Upper lobe of right lung (tissue), 1 donor: ENCODE measurements around the gene CLASP1. TPM values are rescaled to one million over a fixed set of nuclear protein-coding genes. Genes with fewer than 3 reads are reported as not detected.
"Not testable (repeated sequence)": the region's sequence is repeated elsewhere in the genome, so short reads cannot be mapped to it uniquely, and the experiment has no call there.

Experiments used
- ATAC-seq: fragments of 200-7000 bp; cut with Tn5 transposase; one replicate; pipeline ENCODE4 v1.9.1; 2020; ENCODE audit warnings: mild to moderate bottlenecking, moderate library complexity
- DNase-seq: peaks from one replicate; pipeline ENCODE4 v3.0.0-alpha.2; 2020
- H3K27ac ChIP-seq: fragments of 200-600 bp; one replicate; pipeline ENCODE4 v1.8.0; 2022
- H3K27me3 ChIP-seq: fragments of 200-600 bp; one replicate; pipeline ENCODE4 v1.8.0; 2022; ENCODE audit warnings: mild to moderate bottlenecking
- H3K36me3 ChIP-seq: fragments of 200-600 bp; one replicate; pipeline ENCODE4 v1.8.0; 2022
- H3K4me1 ChIP-seq: fragments of 200-600 bp; one replicate; pipeline ENCODE4 v1.8.0; 2022
- H3K4me3 ChIP-seq: fragments of 200-600 bp; one replicate; pipeline ENCODE4 v1.8.0; 2022; ENCODE audit warnings: mild to moderate bottlenecking
- H3K9me3 ChIP-seq: fragments of 200-600 bp; one replicate; pipeline ENCODE4 v1.8.0; 2022
- CTCF ChIP-seq: fragments of 200-600 bp; IDR thresholded peaks from one replicate; pipeline ENCODE4 v1.8.0; 2022; ENCODE audit warnings: antibody characterized with exemption
- intact Hi-C: fragments of 100-400 bp; cut with DNase I; formaldehyde crosslinking; loops from one replicate; pipeline ENCODE4 v1.11.0; 2022
- total RNA-seq: library from RNA; stranded (reverse); fragmentation: NEBNext Ultra II Directional; extraction: Animal tissue kit (Norgen Biotek cat#: 25700); gene quantifications from one replicate; pipeline ENCODE4 v1.2.1, GENCODE V29; 2021
- donor health status: DM: no; HTN: yes; CAD: no; lungs with severe emphysema.

Gene CLASP1
- total RNA-seq, 1 donor from 2014 or later = 44.5 TPM

- peaks cover 68% of the 10 kb centered on the region for H3K36me3 ChIP-seq
- no peaks in the 10 kb centered on the region for H3K4me1 ChIP-seq
- intact Hi-C loops = no loop called here
- H3K4me3 ChIP-seq = no peak overlapping the region
- TF ChIP-seq CTCF = no peak
- H3K27ac ChIP-seq = no peak overlapping the region
- no peak for ATAC-seq
- H3K9me3 ChIP-seq = no peaks in the 10 kb centered on the region
- no peak for DNase-seq
- no peaks in the 10 kb centered on the region for H3K27me3 ChIP-seq
These were observed 194.6 kb downstream of the CLASP1 start for GRCh38 chr2:121454549-121455090.

DNA sequence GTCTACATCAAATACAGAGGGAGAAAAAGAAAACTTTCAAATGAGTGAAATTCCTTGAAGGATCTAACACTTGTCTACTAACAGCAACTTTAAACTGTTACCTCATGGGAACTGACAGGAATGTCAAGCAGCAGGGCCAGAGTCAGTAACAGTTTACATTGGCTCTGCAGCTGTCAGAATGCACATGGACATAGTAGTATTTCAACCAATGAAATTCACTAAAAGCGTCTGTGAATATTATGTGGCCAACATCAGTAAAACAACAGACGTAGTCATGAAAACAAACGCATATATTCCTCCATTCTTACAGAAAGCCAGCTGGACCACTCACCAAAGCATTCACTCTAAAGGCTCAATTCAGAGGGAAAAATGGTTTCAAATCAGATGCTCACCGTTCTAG is 197.9 kb downstream of the CLASP1 start:
- Histone ChIP-seq H3K27ac (no peak overlapping the region), H3K4me1 (no peaks in the 10 kb centered on the region), H3K4me3 (no peak overlapping the region), H3K36me3 (peaks cover 89% of the 10 kb centered on the region), H3K27me3 (no peaks in the 10 kb centered on the region), H3K9me3 (no peaks in the 10 kb centered on the region)
- TF ChIP-seq CTCF = no peak
- intact Hi-C loops = no loop called here
- DNase-seq = no peak
- no peak for ATAC-seq

GRCh38 chr2:121450301-121450700 is 199.0 kb downstream of the CLASP1 start:
- Histone ChIP-seq H3K9me3 (no peaks in the 10 kb centered on the region), H3K27ac (no peak overlapping the region), H3K4me3 (no peak overlapping the region), H3K4me1 (no peaks in the 10 kb centered on the region), H3K36me3 (peaks cover 94% of the 10 kb centered on the region), H3K27me3 (no peaks in the 10 kb centered on the region)
- no peak for DNase-seq
- no peak for ATAC-seq
- TF ChIP-seq CTCF = no peak
- intact Hi-C loops = no loop called here

DNA sequence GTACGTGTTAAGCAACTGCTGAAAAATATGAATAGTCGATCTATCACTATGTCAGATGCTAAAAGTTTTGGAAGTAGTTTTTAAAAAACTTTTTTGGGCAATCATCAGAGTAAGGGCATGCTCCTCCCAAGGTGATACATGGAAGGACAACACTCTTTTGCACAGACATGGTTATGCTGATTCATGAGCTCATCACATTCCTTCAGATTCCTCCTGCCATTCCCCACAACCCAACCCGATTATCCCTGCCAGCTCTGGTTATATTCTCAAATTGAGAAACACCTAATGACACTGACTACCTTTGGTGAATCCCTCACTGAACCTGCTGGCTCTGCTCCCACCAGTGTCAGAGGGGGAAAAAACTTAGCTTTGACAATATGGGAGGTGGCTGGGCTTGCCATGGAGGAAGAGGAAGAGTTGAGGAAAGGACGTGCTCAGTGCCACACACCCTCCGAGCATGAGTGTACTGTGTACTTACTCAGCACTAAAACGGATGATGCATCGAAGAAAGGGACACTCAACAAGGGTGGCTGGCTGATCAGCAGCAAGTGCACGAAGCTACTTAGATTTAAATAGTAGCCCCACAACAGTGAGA is 202.5 kb downstream of the CLASP1 start:
- H3K27me3 ChIP-seq = no peaks in the 10 kb centered on the region
- no peak overlapping the region for H3K27ac ChIP-seq
- no peak for ATAC-seq
- peaks cover 99% of the 10 kb centered on the region for H3K36me3 ChIP-seq
- intact Hi-C loops = no loop called here
- no peaks in the 10 kb centered on the region for H3K4me1 ChIP-seq
- H3K4me3 ChIP-seq = no peak overlapping the region
- no peaks in the 10 kb centered on the region for H3K9me3 ChIP-seq
- DNase-seq = no peak
- TF ChIP-seq CTCF = no peak

DNA sequence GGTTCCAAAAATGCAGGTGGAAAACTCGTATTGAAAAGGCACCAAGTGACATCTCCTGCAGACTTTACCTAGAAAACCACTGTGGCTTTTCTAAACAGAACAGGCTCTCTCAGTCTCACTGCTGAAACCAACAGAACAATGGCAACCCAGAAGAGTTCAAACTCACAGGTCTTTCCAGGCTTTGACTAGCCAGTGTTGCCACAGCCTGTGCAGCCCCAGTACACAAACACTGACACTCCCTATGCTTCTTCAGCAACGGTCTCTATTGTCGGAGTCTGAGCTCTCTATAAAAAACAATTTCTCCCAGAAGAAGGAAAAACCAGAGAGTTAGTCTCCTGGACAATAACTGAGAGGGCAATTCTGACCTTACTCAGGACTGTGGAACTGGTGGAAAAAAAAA is 206.4 kb downstream of the CLASP1 start:
- Histone ChIP-seq H3K9me3 (no peaks in the 10 kb centered on the region), H3K4me1 (no peaks in the 10 kb centered on the region), H3K4me3 (no peak overlapping the region), H3K36me3 (peaks cover 77% of the 10 kb centered on the region), H3K27ac (no peak overlapping the region), H3K27me3 (no peaks in the 10 kb centered on the region)
- ATAC-seq = no peak
- intact Hi-C loops = no loop called here
- TF ChIP-seq CTCF = no peak
- no peak for DNase-seq

- DNase-seq, ATAC-seq, H3K4me1 ChIP-seq, H3K4me3 ChIP-seq, intact Hi-C loops, H3K27me3 ChIP-seq, H3K27ac ChIP-seq, H3K9me3 ChIP-seq: not testable (repeated sequence)
- peaks cover 31% of the 10 kb centered on the region for H3K36me3 ChIP-seq
These were observed 211.0 kb downstream of the CLASP1 start for GRCh38 chr2:121438290-121438689.
